Liver (tissue), 9 donors: ENCODE data around the gene MGAT4A. TPM values are rescaled to one million over a fixed set of nuclear protein-coding genes. Genes with fewer than 3 reads are reported as not detected.

Experiments used
- DNase-seq: peaks from one replicate; pipeline ENCODE4 v3.0.0-alpha.2; 2017; ENCODE audit warnings: low spot score
- H3K27ac ChIP-seq, 2 donors: one replicate each; pipeline ENCODE4 v1.7.0; 2013; ENCODE audit warnings: inconsistent platforms in 2 of 2, low read length in 2 of 2, control low read depth in 1 of 2, low read depth in 1 of 2, mild to moderate bottlenecking in 1 of 2
- H3K27me3 ChIP-seq, 4 donors: one replicate each; pipeline versions ENCODE4 v1.6.1 to v1.7.0; 2013; ENCODE audit warnings: low read length in 3 of 4, inconsistent platforms in 1 of 4, mild to moderate bottlenecking in 1 of 4, moderate library complexity in 1 of 4; ENCODE audit not compliant: control insufficient read depth in 4 of 4, insufficient read depth in 4 of 4
- H3K36me3 ChIP-seq, 4 donors: one replicate each; pipeline versions ENCODE4 v1.6.1 to v1.7.0; 2013; ENCODE audit warnings: low read length in 3 of 4, mild to moderate bottlenecking in 3 of 4, low read depth in 1 of 4, moderate library complexity in 1 of 4; ENCODE audit not compliant: control insufficient read depth in 4 of 4, insufficient read depth in 3 of 4
- H3K4me1 ChIP-seq, 4 donors: one replicate each; pipeline versions ENCODE4 v1.6.1 to v1.7.0; 2013; ENCODE audit warnings: low read length in 3 of 4, mild to moderate bottlenecking in 3 of 4, moderate library complexity in 1 of 4; ENCODE audit not compliant: control insufficient read depth in 4 of 4, insufficient read depth in 4 of 4
- H3K4me3 ChIP-seq, 3 donors: one replicate each; pipeline versions ENCODE4 v1.6.1 to v1.7.0; 2013; ENCODE audit warnings: low read length in 3 of 3, control low read depth in 1 of 3, low read depth in 1 of 3, mild to moderate bottlenecking in 1 of 3
- H3K9ac ChIP-seq, 2 donors: one replicate each; pipeline ENCODE4 v1.7.0; 2013; ENCODE audit warnings: low read length in 2 of 2, mild to moderate bottlenecking in 2 of 2, moderate library complexity in 2 of 2, control low read depth in 1 of 2, low read depth in 1 of 2
- H3K9me3 ChIP-seq, 4 donors: one replicate each; pipeline versions ENCODE4 v1.6.1 to v1.7.0; 2013; ENCODE audit warnings: low read length in 3 of 4; ENCODE audit not compliant: control insufficient read depth in 4 of 4
- CTCF ChIP-seq: fragments of 150-350 bp; IDR thresholded peaks from 2 replicates; pipeline ENCODE4 v1.5.1; 2017; ENCODE audit warnings: improper control_type of control experiment, low read depth, low read length; ENCODE audit not compliant: missing input control
- EGR1 ChIP-seq, 2 donors: IDR thresholded peaks; 2 replicates each; pipeline ENCODE4 v1.6.1; 2016 to 2018; ENCODE audit warnings: antibody characterized with exemption in 2 of 2, low read depth in 2 of 2
- FOXA1 ChIP-seq: IDR thresholded peaks from 2 replicates; pipeline ENCODE4 v1.6.1; 2016; ENCODE audit warnings: antibody characterized with exemption
- GABPA ChIP-seq, 2 donors: IDR thresholded peaks in 1 of 2; conservative IDR thresholded peaks in 1 of 2; 2 replicates each; pipeline ENCODE4 v1.6.1; 2016; ENCODE audit warnings: antibody characterized with exemption in 2 of 2, mild to moderate bottlenecking in 1 of 2, moderate library complexity in 1 of 2
- HNF4A ChIP-seq, 2 donors: conservative IDR thresholded peaks; 2 replicates each; pipeline ENCODE4 v1.6.1; 2016; ENCODE audit warnings: antibody characterized with exemption in 2 of 2, mild to moderate bottlenecking in 2 of 2
- HNF4G ChIP-seq: IDR thresholded peaks from 2 replicates; pipeline ENCODE4 v1.6.1; 2016; ENCODE audit warnings: antibody characterized with exemption
- JUND ChIP-seq, 2 donors: IDR thresholded peaks; 2 replicates each; pipeline ENCODE4 v1.6.1; 2016; ENCODE audit warnings: antibody characterized with exemption in 2 of 2
- NR2F2 ChIP-seq: IDR thresholded peaks from 2 replicates; pipeline ENCODE4 v1.6.1; 2016; ENCODE audit warnings: antibody characterized with exemption
- RAD21 ChIP-seq, 2 donors: IDR thresholded peaks; 2 replicates each; pipeline ENCODE4 v1.6.1; 2016; ENCODE audit warnings: antibody characterized with exemption in 2 of 2, mild to moderate bottlenecking in 2 of 2
- RXRA ChIP-seq, 2 donors: IDR thresholded peaks; 2 replicates each; pipeline ENCODE4 v1.6.1; 2017 to 2018; ENCODE audit warnings: antibody characterized with exemption in 2 of 2, mild to moderate bottlenecking in 1 of 2
- TAF1 ChIP-seq: conservative IDR thresholded peaks from 2 replicates; pipeline ENCODE4 v1.6.1; 2016; ENCODE audit warnings: antibody characterized with exemption, mild to moderate bottlenecking
- YY1 ChIP-seq: IDR thresholded peaks from 2 replicates; pipeline ENCODE4 v1.6.1; 2016; ENCODE audit warnings: antibody characterized with exemption, mild to moderate bottlenecking
- WGBS: extraction: QIAGEN DNeasy Blood & Tissue Kit; methylation state at CpG from one replicate; pipeline ENCODE4 v1.1.7; 2013; 5-methylcytosine and 5-hydroxymethylcytosine counted together
- polyA plus RNA-seq, 2 donors: library from polyadenylated mRNA; stranded (reverse) in 1 of 2; unstranded in 1 of 2; fragments of 200-250 nt in 1 of 2; fragments of >200 nt in 1 of 2; fragmentation: Nextera tagmentation in 1 of 2; extraction: Ambion mirVana in 1 of 2; gene quantifications; one replicate each; pipeline versions ENCODE4 v1.2.1 to v1.2.3, GENCODE V29; 2013 to 2015
- total RNA-seq, 2 donors: library from RNA; depleted of rRNA; stranded (reverse); fragments of >200 nt; gene quantifications; one replicate each; pipeline ENCODE4 v1.2.3, GENCODE V29; 2014
- TF ChIP-seq, protein P1 (sequence below): IDR thresholded peaks from 2 replicates; pipeline ENCODE4 v1.6.1; 2016; ENCODE audit warnings: antibody characterized with exemption
- TF ChIP-seq, protein P2 (sequence below): IDR thresholded peaks from 2 replicates; pipeline ENCODE4 v1.6.1; 2016; ENCODE audit warnings: antibody characterized with exemption, mild to moderate bottlenecking
- TF ChIP-seq, protein P3 (sequence below): IDR thresholded peaks from 2 replicates; pipeline ENCODE4 v1.6.1; 2016; ENCODE audit warnings: antibody characterized with exemption
- donor health status: healthy.
- donor health status: healthy.
- donor health status: healthy.
- donor health status: healthy.
- donor health status: healthy.

The MGAT4A gene
- total and polyA plus RNA-seq, 4 donors, result 2.7 to 17.3 (median 5.4) TPM

GRCh38 chr2:98751748-98752147 is 20.8 kb upstream of the MGAT4A start (continued):
- TF ChIP-seq RXRA (IDR thresholded peaks at IDR 0.05) (no peak), JUND (IDR thresholded peaks at IDR 0.05) (no peak), EGR1 (IDR thresholded peaks at IDR 0.05; ENCODE audit: low read depth in 2 of 2) (no peak)
- TF ChIP-seq, protein P1, sequence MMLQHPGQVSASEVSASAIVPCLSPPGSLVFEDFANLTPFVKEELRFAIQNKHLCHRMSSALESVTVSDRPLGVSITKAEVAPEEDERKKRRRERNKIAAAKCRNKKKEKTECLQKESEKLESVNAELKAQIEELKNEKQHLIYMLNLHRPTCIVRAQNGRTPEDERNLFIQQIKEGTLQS, result no peak

- H3K4me3 ChIP-seq, result no peak overlapping the region
- no peaks in the 10 kb centered on the region for H3K36me3 ChIP-seq
- no peaks in the 10 kb centered on the region for H3K9me3 ChIP-seq
- 94% methylated on average over 9 of the region's 9 CpGs for WGBS
- no peaks in the 10 kb centered on the region for H3K4me1 ChIP-seq
- H3K27ac ChIP-seq, result no peak overlapping the region
- no peaks in the 10 kb centered on the region for H3K27me3 ChIP-seq
- H3K9ac ChIP-seq, result no peak overlapping the region
- DNase-seq, result no peak
- TF ChIP-seq YY1 (no peak), FOXA1 (no peak), HNF4A (conservative IDR thresholded peaks at IDR 0.05) (no peak), RAD21 (IDR thresholded peaks at IDR 0.05) (no peak), NR2F2 (no peak), EGR1 (IDR thresholded peaks at IDR 0.05; ENCODE audit: low read depth in 2 of 2) (no peak), RXRA (IDR thresholded peaks at IDR 0.05) (no peak), TAF1 (no peak)
- TF ChIP-seq, protein P1, result no peak
Measured at GRCh38 chr2:98750593-98751282, 19.8 kb upstream of the MGAT4A start.

GRCh38 chr2:98749066-98749450 is 18.1 kb upstream of the MGAT4A start:
- no peak overlapping the region for H3K4me3 ChIP-seq
- no peaks in the 10 kb centered on the region for H3K4me1 ChIP-seq
- no peak overlapping the region for H3K27ac ChIP-seq
- no peaks in the 10 kb centered on the region for H3K27me3 ChIP-seq
- no peak for DNase-seq
- H3K36me3 ChIP-seq, result no peaks in the 10 kb centered on the region
- no peaks in the 10 kb centered on the region for H3K9me3 ChIP-seq
- H3K9ac ChIP-seq, result no peak overlapping the region
- TF ChIP-seq CTCF, result no peak
- TF ChIP-seq FOXA1, result no peak
- TF ChIP-seq, protein P2, sequence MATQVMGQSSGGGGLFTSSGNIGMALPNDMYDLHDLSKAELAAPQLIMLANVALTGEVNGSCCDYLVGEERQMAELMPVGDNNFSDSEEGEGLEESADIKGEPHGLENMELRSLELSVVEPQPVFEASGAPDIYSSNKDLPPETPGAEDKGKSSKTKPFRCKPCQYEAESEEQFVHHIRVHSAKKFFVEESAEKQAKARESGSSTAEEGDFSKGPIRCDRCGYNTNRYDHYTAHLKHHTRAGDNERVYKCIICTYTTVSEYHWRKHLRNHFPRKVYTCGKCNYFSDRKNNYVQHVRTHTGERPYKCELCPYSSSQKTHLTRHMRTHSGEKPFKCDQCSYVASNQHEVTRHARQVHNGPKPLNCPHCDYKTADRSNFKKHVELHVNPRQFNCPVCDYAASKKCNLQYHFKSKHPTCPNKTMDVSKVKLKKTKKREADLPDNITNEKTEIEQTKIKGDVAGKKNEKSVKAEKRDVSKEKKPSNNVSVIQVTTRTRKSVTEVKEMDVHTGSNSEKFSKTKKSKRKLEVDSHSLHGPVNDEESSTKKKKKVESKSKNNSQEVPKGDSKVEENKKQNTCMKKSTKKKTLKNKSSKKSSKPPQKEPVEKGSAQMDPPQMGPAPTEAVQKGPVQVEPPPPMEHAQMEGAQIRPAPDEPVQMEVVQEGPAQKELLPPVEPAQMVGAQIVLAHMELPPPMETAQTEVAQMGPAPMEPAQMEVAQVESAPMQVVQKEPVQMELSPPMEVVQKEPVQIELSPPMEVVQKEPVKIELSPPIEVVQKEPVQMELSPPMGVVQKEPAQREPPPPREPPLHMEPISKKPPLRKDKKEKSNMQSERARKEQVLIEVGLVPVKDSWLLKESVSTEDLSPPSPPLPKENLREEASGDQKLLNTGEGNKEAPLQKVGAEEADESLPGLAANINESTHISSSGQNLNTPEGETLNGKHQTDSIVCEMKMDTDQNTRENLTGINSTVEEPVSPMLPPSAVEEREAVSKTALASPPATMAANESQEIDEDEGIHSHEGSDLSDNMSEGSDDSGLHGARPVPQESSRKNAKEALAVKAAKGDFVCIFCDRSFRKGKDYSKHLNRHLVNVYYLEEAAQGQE, result no peak
- TF ChIP-seq HNF4A (conservative IDR thresholded peaks at IDR 0.05), result no peak
- no peak for TF ChIP-seq JUND (IDR thresholded peaks at IDR 0.05)
- no peak for TF ChIP-seq YY1
- TF ChIP-seq GABPA (IDR thresholded peaks at IDR 0.05 in 1 of 2, conservative IDR thresholded peaks at IDR 0.05 in 1 of 2), result no peak
- TF ChIP-seq HNF4G, result no peak
- TF ChIP-seq, protein P3, sequence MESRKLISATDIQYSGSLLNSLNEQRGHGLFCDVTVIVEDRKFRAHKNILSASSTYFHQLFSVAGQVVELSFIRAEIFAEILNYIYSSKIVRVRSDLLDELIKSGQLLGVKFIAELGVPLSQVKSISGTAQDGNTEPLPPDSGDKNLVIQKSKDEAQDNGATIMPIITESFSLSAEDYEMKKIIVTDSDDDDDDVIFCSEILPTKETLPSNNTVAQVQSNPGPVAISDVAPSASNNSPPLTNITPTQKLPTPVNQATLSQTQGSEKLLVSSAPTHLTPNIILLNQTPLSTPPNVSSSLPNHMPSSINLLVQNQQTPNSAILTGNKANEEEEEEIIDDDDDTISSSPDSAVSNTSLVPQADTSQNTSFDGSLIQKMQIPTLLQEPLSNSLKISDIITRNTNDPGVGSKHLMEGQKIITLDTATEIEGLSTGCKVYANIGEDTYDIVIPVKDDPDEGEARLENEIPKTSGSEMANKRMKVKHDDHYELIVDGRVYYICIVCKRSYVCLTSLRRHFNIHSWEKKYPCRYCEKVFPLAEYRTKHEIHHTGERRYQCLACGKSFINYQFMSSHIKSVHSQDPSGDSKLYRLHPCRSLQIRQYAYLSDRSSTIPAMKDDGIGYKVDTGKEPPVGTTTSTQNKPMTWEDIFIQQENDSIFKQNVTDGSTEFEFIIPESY, result no peak
- TF ChIP-seq EGR1 (IDR thresholded peaks at IDR 0.05; ENCODE audit: low read depth in 2 of 2), result no peak
